Brain microvascular endothelial cell (primary cell): ENCODE results near the gene ADGRF3.
"Not testable (repeated sequence)": the region's sequence is repeated elsewhere in the genome, so short reads cannot be mapped to it uniquely, and the experiment has no call there.

Source experiments
- DNase-seq: peaks from one replicate; pipeline ENCODE4 v3.0.0-alpha.2; 2020
- H3K27ac ChIP-seq: fragments of 250-450 bp; sonication (Bioruptor Pico); 2 replicates; pipeline ENCODE4 v1.5.1; 2020; ENCODE audit warnings: mild to moderate bottlenecking, moderate library complexity
- H3K27me3 ChIP-seq: fragments of 250-450 bp; sonication (Bioruptor Pico); replicated peaks from 2 replicates; pipeline ENCODE4 v1.5.1; 2020; ENCODE audit warnings: mild to moderate bottlenecking
- H3K36me3 ChIP-seq: fragments of 250-450 bp; sonication (Bioruptor Pico); replicated peaks from 2 replicates; pipeline ENCODE4 v1.5.1; 2020; ENCODE audit warnings: mild to moderate bottlenecking
- H3K4me3 ChIP-seq: 2 replicates; pipeline ENCODE4 v1.5.1; 2011; ENCODE audit warnings: low read depth, mild to moderate bottlenecking, control low read depth, low read length, moderate library complexity
- CTCF ChIP-seq: IDR thresholded peaks from 2 replicates; pipeline ENCODE4 v1.5.1; 2011; ENCODE audit warnings: low read depth, mild to moderate bottlenecking, moderate library complexity, low read length, control low read depth, inconsistent platforms; ENCODE audit errors: missing control alignments
- in situ Hi-C: cut with HindIII; loops from 2 replicates; pipeline ENCODE4 v1.10.0; 2017; ENCODE audit warnings: low sequenced_read_pairs, low pct_ligation_motif_present

ADGRF3 gene

DNA sequence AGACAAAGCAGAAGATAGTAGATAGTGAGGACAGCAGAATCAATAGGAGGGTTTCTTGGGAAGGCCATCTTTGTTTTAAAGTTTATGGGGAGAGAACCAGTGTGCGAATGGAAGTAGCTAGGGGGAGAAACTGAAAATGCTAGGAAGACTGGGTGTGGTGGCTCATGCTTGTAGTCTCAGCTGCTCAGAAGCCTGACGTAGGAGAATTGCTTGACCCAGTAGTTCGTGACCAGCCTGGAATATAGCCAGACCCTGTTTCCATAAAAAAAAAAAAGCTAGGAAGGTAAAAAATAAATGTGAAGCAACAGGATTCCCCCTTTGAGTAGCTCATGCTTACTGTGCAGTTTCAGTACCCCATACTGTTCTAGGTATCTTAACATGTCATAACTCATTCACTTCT lies 36.0 kb upstream of the ADGRF3 start:
- no peak overlapping the region for H3K27ac ChIP-seq
- no peak overlapping the region for H3K4me3 ChIP-seq
- in situ Hi-C loops, result no loop called here
- no peak for TF ChIP-seq CTCF
- no peak for DNase-seq
- H3K27me3 ChIP-seq, result no peaks in the 10 kb centered on the region
- peaks cover 13% of the 10 kb centered on the region for H3K36me3 ChIP-seq

DNA sequence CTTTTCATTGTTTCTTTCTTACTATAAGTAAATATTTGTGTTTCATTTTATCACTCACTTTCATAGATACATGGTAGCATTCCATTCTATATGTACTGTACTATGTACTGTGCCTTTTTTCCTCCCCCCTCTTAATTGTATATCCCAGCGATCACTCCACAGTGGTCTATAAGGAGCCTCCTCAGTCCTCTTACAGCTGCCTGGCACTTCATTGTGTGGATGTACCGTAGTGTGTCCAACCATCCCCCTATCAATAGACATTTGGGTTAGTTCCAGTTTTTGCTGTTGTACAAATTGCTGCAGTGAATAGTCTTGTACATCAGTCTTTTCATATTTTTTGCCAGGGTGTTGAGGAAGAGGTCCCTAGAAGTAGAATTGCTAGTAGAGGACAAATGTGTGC lies 33.7 kb upstream of the ADGRF3 start:
- Histone ChIP-seq H3K4me3 (no peak overlapping the region), H3K36me3 (peaks cover 13% of the 10 kb centered on the region), H3K27me3 (no peaks in the 10 kb centered on the region), H3K27ac (no peak overlapping the region)
- DNase-seq, result no peak
- TF ChIP-seq CTCF, result no peak
- in situ Hi-C loops, result no loop called here

- Histone ChIP-seq H3K27ac (no peak overlapping the region), H3K4me3 (no peak overlapping the region), H3K36me3 (peaks cover 20% of the 10 kb centered on the region), H3K27me3 (no peaks in the 10 kb centered on the region)
- DNase-seq, result no peak
- no peak for TF ChIP-seq CTCF
- in situ Hi-C loops, result no loop called here
Observed at GRCh38 chr2:26376799-26377198, 30.2 kb upstream of the ADGRF3 start.

GRCh38 chr2:26370909-26371308 lies 24.3 kb upstream of the ADGRF3 start:
- H3K4me3 ChIP-seq, H3K27ac ChIP-seq, H3K27me3 ChIP-seq, in situ Hi-C loops, DNase-seq: not testable (repeated sequence)
- peaks cover 19% of the 10 kb centered on the region for H3K36me3 ChIP-seq

GRCh38 chr2:26369664-26370063 lies 23.1 kb upstream of the ADGRF3 start:
- DNase-seq, H3K27me3 ChIP-seq, in situ Hi-C loops, H3K27ac ChIP-seq, H3K4me3 ChIP-seq: not testable (repeated sequence)
- peaks cover 14% of the 10 kb centered on the region for H3K36me3 ChIP-seq

DNA sequence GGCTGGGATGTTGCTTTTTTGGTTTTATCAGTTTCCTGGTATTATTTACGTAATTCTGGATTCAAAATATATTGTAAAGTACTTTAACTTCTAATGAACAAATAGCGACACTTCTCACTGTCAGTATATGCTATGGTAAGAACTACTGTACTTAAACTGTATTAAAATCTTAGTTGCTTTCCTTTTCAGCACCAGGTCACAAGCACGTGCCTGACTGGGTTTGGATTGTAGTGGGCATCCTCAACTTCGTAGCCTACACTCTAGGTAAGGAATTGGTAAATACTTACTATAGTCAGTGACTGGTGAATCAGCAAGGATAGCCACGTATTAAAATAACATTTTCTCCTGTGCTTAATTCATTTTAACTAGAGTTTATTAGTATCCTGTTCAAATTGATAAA lies 20.4 kb upstream of the ADGRF3 start:
- H3K27me3 ChIP-seq, result no peaks in the 10 kb centered on the region
- in situ Hi-C loops, result no loop called here
- H3K27ac ChIP-seq, result no peak overlapping the region
- H3K4me3 ChIP-seq, result no peak overlapping the region
- TF ChIP-seq CTCF, result no peak
- DNase-seq, result no peak
- peaks cover 11% of the 10 kb centered on the region for H3K36me3 ChIP-seq

GRCh38 chr2:26364669-26365068 lies 18.1 kb upstream of the ADGRF3 start:
- Histone ChIP-seq H3K36me3 (peaks cover 11% of the 10 kb centered on the region), H3K27me3 (no peaks in the 10 kb centered on the region), H3K4me3 (no peak overlapping the region), H3K27ac (no peak overlapping the region)
- no peak for TF ChIP-seq CTCF
- DNase-seq, result no peak
- in situ Hi-C loops, result no loop called here
